Measurements from ENCODE around the gene CTLA4.

CTLA4 gene

GRCh38 chr2:203913947-203914346 is 46.4 kb downstream of the CTLA4 start:
- Mint-ChIP-seq H3K27ac (no peak overlapping the region), H3K36me3 (no peaks in the 10 kb centered on the region), H3K9me3 (no peaks in the 10 kb centered on the region), H3K27me3 (peaks cover 13% of the 10 kb centered on the region), H3K4me1 (peaks cover 7% of the 10 kb centered on the region), H3K4me3 (no peak overlapping the region)
- ATAC-seq (ENCODE audit: low read depth) (no peak), DNase-seq (ENCODE audit: low spot score in 2 of 2) (no peak)

GRCh38 chr2:203914546-203915182 is 47.1 kb downstream of the CTLA4 start:
- no peak overlapping the region for H3K27ac Mint-ChIP-seq
- no peaks in the 10 kb centered on the region for H3K36me3 Mint-ChIP-seq
- H3K27me3 Mint-ChIP-seq: peaks cover 13% of the 10 kb centered on the region
- no peak for DNase-seq (ENCODE audit: low spot score in 2 of 2)
- ATAC-seq (ENCODE audit: low read depth): no peak
- H3K9me3 Mint-ChIP-seq: no peaks in the 10 kb centered on the region
- H3K4me1 Mint-ChIP-seq: peaks cover 2% of the 10 kb centered on the region
- no peak overlapping the region for H3K4me3 Mint-ChIP-seq

GRCh38 chr2:203915256-203915655 is 47.7 kb downstream of the CTLA4 start:
- no peaks in the 10 kb centered on the region for H3K9me3 Mint-ChIP-seq
- no peak overlapping the region for H3K27ac Mint-ChIP-seq
- H3K27me3 Mint-ChIP-seq: peaks cover 13% of the 10 kb centered on the region
- peaks cover 2% of the 10 kb centered on the region for H3K4me1 Mint-ChIP-seq
- H3K36me3 Mint-ChIP-seq: no peaks in the 10 kb centered on the region
- ATAC-seq (ENCODE audit: low read depth): no peak
- no peak overlapping the region for H3K4me3 Mint-ChIP-seq
- no peak for DNase-seq (ENCODE audit: low spot score in 2 of 2)

GRCh38 chr2:203916756-203917155 is 49.2 kb downstream of the CTLA4 start:
- no peaks in the 10 kb centered on the region for H3K9me3 Mint-ChIP-seq
- H3K4me1 Mint-ChIP-seq: peaks cover 2% of the 10 kb centered on the region
- peaks cover 13% of the 10 kb centered on the region for H3K27me3 Mint-ChIP-seq
- no peak for ATAC-seq (ENCODE audit: low read depth)
- DNase-seq (ENCODE audit: low spot score in 2 of 2): no peak
- no peaks in the 10 kb centered on the region for H3K36me3 Mint-ChIP-seq
- no peak overlapping the region for H3K4me3 Mint-ChIP-seq
- H3K27ac Mint-ChIP-seq: no peak overlapping the region

GRCh38 chr2:203918264-203918663 is 50.7 kb downstream of the CTLA4 start:
- Mint-ChIP-seq H3K27me3 (peaks cover 11% of the 10 kb centered on the region), H3K36me3 (no peaks in the 10 kb centered on the region), H3K4me1 (peaks cover 2% of the 10 kb centered on the region), H3K4me3 (no peak overlapping the region), H3K9me3 (no peaks in the 10 kb centered on the region), H3K27ac (no peak overlapping the region)
- ATAC-seq (ENCODE audit: low read depth): no peak
- DNase-seq (ENCODE audit: low spot score in 2 of 2): no peak

GRCh38 chr2:203918839-203919238 is 51.3 kb downstream of the CTLA4 start:
- no peak overlapping the region for H3K4me3 Mint-ChIP-seq
- no peak overlapping the region for H3K27ac Mint-ChIP-seq
- ATAC-seq (ENCODE audit: low read depth) (no peak), DNase-seq (ENCODE audit: low spot score in 2 of 2) (no peak)
- peaks cover 2% of the 10 kb centered on the region for H3K4me1 Mint-ChIP-seq
- no peaks in the 10 kb centered on the region for H3K36me3 Mint-ChIP-seq
- H3K27me3 Mint-ChIP-seq: peaks cover 11% of the 10 kb centered on the region
- H3K9me3 Mint-ChIP-seq: no peaks in the 10 kb centered on the region
